ENCODE measurements around the gene GAB4.

GAB4 gene

DNA sequence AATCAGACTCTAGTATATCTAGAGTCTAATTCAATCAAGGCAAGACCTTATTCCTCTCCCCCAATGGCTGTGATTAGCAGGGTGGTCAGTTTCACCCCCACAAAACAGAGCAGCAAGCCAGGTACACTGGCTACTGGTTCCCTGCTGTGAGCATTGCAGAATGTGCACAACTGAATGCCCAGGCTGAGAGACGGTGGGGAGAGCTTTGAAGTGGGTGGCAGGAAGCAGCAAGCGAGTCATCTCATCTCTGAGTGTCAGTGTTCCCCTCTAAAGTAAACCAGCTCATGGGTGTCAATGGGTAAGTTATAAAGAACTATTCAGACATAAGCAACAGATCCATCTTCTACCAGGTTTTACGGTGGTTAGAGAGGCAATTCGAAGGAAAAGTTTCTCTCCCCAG is 37.6 kb downstream of the GAB4 start (continued):
- TF ChIP-seq, protein P1, sequence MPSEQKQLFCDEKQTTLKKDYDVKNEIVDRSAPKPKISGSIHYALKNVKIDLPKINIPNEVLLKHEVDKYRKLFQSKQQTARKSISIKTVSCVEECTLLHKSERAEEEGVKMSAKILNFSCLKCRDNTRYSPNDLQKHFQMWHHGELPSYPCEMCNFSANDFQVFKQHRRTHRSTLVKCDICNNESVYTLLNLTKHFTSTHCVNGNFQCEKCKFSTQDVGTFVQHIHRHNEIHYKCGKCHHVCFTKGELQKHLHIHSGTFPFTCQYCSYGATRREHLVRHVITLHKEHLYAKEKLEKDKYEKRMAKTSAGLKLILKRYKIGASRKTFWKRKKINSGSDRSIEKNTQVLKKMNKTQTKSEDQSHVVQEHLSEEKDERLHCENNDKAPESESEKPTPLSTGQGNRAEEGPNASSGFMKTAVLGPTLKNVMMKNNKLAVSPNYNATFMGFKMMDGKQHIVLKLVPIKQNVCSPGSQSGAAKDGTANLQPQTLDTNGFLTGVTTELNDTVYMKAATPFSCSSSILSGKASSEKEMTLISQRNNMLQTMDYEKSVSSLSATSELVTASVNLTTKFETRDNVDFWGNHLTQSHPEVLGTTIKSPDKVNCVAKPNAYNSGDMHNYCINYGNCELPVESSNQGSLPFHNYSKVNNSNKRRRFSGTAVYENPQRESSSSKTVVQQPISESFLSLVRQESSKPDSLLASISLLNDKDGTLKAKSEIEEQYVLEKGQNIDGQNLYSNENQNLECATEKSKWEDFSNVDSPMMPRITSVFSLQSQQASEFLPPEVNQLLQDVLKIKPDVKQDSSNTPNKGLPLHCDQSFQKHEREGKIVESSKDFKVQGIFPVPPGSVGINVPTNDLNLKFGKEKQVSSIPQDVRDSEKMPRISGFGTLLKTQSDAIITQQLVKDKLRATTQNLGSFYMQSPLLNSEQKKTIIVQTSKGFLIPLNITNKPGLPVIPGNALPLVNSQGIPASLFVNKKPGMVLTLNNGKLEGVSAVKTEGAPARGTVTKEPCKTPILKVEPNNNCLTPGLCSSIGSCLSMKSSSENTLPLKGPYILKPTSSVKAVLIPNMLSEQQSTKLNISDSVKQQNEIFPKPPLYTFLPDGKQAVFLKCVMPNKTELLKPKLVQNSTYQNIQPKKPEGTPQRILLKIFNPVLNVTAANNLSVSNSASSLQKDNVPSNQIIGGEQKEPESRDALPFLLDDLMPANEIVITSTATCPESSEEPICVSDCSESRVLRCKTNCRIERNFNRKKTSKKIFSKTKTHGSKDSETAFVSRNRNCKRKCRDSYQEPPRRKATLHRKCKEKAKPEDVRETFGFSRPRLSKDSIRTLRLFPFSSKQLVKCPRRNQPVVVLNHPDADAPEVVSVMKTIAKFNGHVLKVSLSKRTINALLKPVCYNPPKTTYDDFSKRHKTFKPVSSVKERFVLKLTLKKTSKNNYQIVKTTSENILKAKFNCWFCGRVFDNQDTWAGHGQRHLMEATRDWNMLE (tag by site-specific recombination; conservative IDR thresholded peaks at IDR 0.05; ENCODE audit: low read depth): no peak

DNA sequence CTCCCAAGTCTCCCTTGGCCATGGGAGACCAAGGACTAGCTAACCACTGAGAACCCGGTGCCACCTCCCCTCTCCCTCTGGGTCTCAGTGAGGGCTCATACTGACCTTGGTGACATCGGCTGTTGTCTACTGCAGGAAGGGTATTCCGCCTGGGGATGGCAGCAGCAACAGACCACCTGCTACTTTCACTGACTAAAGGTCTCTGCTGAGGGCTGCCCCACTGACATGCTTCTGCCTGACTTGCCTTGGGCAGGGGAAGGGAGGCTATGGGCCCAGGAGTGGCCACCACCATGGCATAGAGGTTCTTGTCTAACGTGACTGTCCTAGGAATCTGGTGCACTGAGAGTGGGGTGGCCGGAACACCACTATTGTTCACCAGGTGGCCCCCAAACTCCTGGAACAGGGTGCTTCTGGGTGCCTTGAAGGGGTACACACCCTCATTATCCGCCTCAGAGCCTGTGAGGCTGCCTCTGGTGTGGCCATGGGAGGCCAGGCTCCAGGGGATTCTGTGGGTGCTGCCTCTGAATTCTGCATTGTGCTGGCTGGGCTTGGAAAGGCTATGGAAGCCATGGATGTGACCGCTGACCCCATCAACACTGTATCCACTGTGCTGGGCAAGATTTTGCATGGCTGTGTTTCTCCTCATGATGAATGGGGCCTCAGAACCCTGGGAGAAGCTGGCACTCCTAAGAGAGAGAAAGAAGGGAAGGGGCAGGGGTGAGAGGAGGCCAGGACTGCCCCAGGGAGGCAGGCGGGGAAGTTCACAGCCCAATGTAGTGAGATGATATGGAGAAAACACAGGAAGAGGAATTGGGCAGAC is 38.3 kb downstream of the GAB4 start:
- ChIA-PET CTCF (no interaction called here), POLR2A (no interaction called here)
- H3K4me1 ChIP-seq (ENCODE audit: control insufficient read depth, insufficient read depth, low read length): no peaks in the 10 kb centered on the region

DNA sequence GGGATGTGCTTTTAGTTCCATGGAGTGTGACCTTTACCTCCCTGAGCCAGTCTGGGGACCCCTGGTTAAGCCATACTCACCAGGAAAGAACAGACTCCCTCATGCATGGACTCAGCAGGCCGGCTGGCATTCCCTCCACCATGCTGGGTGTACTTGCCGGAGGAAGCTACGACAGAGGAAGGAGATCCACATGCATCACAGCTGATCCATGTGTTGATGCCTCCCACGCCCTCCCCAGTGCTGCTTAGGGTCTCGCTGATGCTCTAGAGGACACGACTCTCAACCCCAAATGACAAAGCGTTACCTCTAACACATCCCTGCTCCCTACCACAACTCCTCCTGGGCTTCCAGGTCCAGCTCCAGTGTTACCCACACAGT is 39.8 kb downstream of the GAB4 start:
- H3K4me3 ChIP-seq (ENCODE audit: low read depth, low read length): no peak overlapping the region
- no peaks in the 10 kb centered on the region for H3K9me3 ChIP-seq (ENCODE audit: control insufficient read depth, insufficient read depth, low read depth, low read length)
- H3K36me3 ChIP-seq (ENCODE audit: control insufficient read depth in 2 of 2, insufficient read depth in 1 of 2, low read length in 2 of 2): no peaks in the 10 kb centered on the region
- H3K4me1 ChIP-seq (ENCODE audit: control insufficient read depth, insufficient read depth, low read length): no peaks in the 10 kb centered on the region
- TF ChIP-seq ZNF19 (tag by site-specific recombination; IDR thresholded peaks at IDR 0.05; ENCODE audit: low read depth) (no peak), YY1 (tag by site-specific recombination; IDR thresholded peaks at IDR 0.05) (no peak), ZNF2 (tag by site-specific recombination; IDR thresholded peaks at IDR 0.05) (no peak), EGR2 (tag by site-specific recombination; IDR thresholded peaks at IDR 0.05; ENCODE audit: low read depth) (no peak), SCRT1 (tag by site-specific recombination; IDR thresholded peaks at IDR 0.05; ENCODE audit: borderline replicate concordance) (no peak), ZNF202 (tag by site-specific recombination; IDR thresholded peaks at IDR 0.05; ENCODE audit: borderline replicate concordance) (no peak), MZF1 (tag by site-specific recombination; IDR thresholded peaks at IDR 0.05; ENCODE audit: borderline replicate concordance) (no peak), ZNF658 (tag by site-specific recombination; IDR thresholded peaks at IDR 0.05) (no peak), ZNF10 (tag by site-specific recombination; IDR thresholded peaks at IDR 0.05) (no peak)
- TF ChIP-seq, protein P2, sequence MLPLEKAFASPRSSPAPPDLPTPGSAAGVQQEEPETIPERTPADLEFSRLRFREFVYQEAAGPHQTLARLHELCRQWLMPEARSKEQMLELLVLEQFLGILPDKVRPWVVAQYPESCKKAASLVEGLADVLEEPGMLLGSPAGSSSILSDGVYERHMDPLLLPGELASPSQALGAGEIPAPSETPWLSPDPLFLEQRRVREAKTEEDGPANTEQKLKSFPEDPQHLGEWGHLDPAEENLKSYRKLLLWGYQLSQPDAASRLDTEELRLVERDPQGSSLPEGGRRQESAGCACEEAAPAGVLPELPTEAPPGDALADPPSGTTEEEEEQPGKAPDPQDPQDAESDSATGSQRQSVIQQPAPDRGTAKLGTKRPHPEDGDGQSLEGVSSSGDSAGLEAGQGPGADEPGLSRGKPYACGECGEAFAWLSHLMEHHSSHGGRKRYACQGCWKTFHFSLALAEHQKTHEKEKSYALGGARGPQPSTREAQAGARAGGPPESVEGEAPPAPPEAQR (tag by site-specific recombination; IDR thresholded peaks at IDR 0.05): no peak
- ChIA-PET CTCF (interaction anchor here (0.7 to 0.8 kb wide), 2 partner anchors 12 to 861 kb away, joined by 3 read pairs; no protein-coding TSS in a partner anchor), POLR2A (no interaction called here)
- H3K27ac ChIP-seq (ENCODE audit: extremely low read depth, low read depth, low read length): no peak overlapping the region

More for the DNA sequence above, 38.3 kb downstream of the GAB4 start:
- Histone ChIP-seq H3K9me3 (ENCODE audit: control insufficient read depth, insufficient read depth, low read depth, low read length) (no peaks in the 10 kb centered on the region), H3K27ac (ENCODE audit: extremely low read depth, low read depth, low read length) (no peak overlapping the region), H3K4me3 (ENCODE audit: low read depth, low read length) (no peak overlapping the region), H3K36me3 (ENCODE audit: control insufficient read depth in 2 of 2, insufficient read depth in 1 of 2, low read length in 2 of 2) (no peaks in the 10 kb centered on the region)
- TF ChIP-seq, protein P3, sequence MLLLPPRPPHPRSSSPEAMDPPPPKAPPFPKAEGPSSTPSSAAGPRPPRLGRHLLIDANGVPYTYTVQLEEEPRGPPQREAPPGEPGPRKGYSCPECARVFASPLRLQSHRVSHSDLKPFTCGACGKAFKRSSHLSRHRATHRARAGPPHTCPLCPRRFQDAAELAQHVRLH (tag by site-specific recombination; IDR thresholded peaks at IDR 0.05): no peak
- TF ChIP-seq ZNF707 (tag by site-specific recombination; IDR thresholded peaks at IDR 0.05): no peak
- no peak for TF ChIP-seq ZNF19 (tag by site-specific recombination; IDR thresholded peaks at IDR 0.05; ENCODE audit: low read depth)
- no peak for TF ChIP-seq ZNF473 (tag by site-specific recombination; IDR thresholded peaks at IDR 0.05)
- TF ChIP-seq ZBTB17 (tag by site-specific recombination; IDR thresholded peaks at IDR 0.05): no peak
- TF ChIP-seq ZNF157 (tag by site-specific recombination; IDR thresholded peaks at IDR 0.05): no peak
- no peak for TF ChIP-seq ZNF354C (tag by site-specific recombination; IDR thresholded peaks at IDR 0.05; ENCODE audit: borderline replicate concordance, low read depth)
- TF ChIP-seq, protein P4, sequence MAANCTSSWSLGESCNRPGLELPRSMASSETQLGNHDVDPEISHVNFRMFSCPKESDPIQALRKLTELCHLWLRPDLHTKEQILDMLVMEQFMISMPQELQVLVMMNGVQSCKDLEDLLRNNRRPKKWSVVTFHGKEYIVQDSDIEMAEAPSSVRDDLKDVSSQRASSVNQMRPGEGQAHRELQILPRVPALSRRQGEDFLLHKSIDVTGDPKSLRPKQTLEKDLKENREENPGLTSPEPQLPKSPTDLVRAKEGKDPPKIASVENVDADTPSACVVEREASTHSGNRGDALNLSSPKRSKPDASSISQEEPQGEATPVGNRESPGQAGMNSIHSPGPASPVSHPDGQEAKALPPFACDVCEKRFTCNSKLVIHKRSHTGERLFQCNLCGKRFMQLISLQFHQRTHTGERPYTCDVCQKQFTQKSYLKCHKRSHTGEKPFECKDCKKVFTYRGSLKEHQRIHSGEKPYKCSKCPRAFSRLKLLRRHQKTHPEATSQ (tag by site-specific recombination; IDR thresholded peaks at IDR 0.05): no peak
- TF ChIP-seq, protein P5, sequence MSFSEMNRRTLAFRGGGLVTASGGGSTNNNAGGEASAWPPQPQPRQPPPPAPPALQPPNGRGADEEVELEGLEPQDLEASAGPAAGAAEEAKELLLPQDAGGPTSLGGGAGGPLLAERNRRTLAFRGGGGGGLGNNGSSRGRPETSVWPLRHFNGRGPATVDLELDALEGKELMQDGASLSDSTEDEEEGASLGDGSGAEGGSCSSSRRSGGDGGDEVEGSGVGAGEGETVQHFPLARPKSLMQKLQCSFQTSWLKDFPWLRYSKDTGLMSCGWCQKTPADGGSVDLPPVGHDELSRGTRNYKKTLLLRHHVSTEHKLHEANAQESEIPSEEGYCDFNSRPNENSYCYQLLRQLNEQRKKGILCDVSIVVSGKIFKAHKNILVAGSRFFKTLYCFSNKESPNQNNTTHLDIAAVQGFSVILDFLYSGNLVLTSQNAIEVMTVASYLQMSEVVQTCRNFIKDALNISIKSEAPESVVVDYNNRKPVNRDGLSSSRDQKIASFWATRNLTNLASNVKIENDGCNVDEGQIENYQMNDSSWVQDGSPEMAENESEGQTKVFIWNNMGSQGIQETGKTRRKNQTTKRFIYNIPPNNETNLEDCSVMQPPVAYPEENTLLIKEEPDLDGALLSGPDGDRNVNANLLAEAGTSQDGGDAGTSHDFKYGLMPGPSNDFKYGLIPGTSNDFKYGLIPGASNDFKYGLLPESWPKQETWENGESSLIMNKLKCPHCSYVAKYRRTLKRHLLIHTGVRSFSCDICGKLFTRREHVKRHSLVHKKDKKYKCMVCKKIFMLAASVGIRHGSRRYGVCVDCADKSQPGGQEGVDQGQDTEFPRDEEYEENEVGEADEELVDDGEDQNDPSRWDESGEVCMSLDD (tag by site-specific recombination; IDR thresholded peaks at IDR 0.05): no peak
- no peak for TF ChIP-seq YY1 (tag by site-specific recombination; IDR thresholded peaks at IDR 0.05)
- no peak for TF ChIP-seq ZNF37A (tag by site-specific recombination; IDR thresholded peaks at IDR 0.05)
- no peak for TF ChIP-seq ZNF221 (tag by site-specific recombination; IDR thresholded peaks at IDR 0.05; ENCODE audit: borderline replicate concordance)
- TF ChIP-seq ZNF350 (tag by site-specific recombination; IDR thresholded peaks at IDR 0.05): no peak
